Astrocyte (in vitro differentiated cells and primary cell): ENCODE measurements around the gene VIPR2. TPM values are rescaled to one million over a fixed set of nuclear protein-coding genes. Genes with fewer than 3 reads are reported as not detected.

Source experiments
- DNase-seq: peaks from one replicate; pipeline ENCODE4 v3.0.0-alpha.2; 2010; ENCODE audit warnings: low read depth
- FAIRE-seq: peaks from 2 replicates; lab custom pipeline; 2011; peaks lifted over from hg19 to GRCh38; lab: Jason Lieb, UNC
- H2AFZ ChIP-seq: 2 replicates; pipeline ENCODE4 v1.6.0; 2012; ENCODE audit warnings: low read depth, low read length, inconsistent platforms
- H3K27ac ChIP-seq: 2 replicates; pipeline ENCODE4 v1.5.1; 2011; ENCODE audit warnings: low read depth, low read length, inconsistent platforms
- H3K27me3 ChIP-seq: 2 replicates; pipeline ENCODE4 v1.6.0; 2011; ENCODE audit warnings: low read length, inconsistent platforms; ENCODE audit not compliant: insufficient read depth
- H3K36me3 ChIP-seq: 2 replicates; pipeline ENCODE4 v1.5.1; 2011; ENCODE audit warnings: low read length, inconsistent platforms; ENCODE audit not compliant: insufficient read depth
- H3K4me1 ChIP-seq: 2 replicates; pipeline ENCODE4 v1.5.1; 2011; ENCODE audit warnings: low read length, inconsistent platforms; ENCODE audit not compliant: insufficient read depth
- H3K4me2 ChIP-seq: 2 replicates; pipeline ENCODE4 v1.6.0; 2012; ENCODE audit warnings: low read length, inconsistent platforms
- H3K4me3 ChIP-seq: 2 replicates; pipeline ENCODE4 v1.5.1; 2011; ENCODE audit warnings: low read depth, mild to moderate bottlenecking, low read length, inconsistent platforms; ENCODE audit not compliant: insufficient read depth
- H3K79me2 ChIP-seq: 2 replicates; pipeline ENCODE4 v1.6.0; 2012; ENCODE audit warnings: mild to moderate bottlenecking, low read length, inconsistent platforms; ENCODE audit not compliant: insufficient read depth
- H3K9ac ChIP-seq: 2 replicates; pipeline ENCODE4 v1.6.0; 2012; ENCODE audit warnings: mild to moderate bottlenecking, low read length, inconsistent platforms
- H3K9me3 ChIP-seq: 2 replicates; pipeline ENCODE4 v1.5.1; 2012; ENCODE audit warnings: low read depth, mild to moderate bottlenecking, low read length, inconsistent platforms; ENCODE audit not compliant: insufficient read depth
- H4K20me1 ChIP-seq: 2 replicates; pipeline ENCODE4 v1.6.0; 2012; ENCODE audit warnings: low read length, inconsistent platforms; ENCODE audit not compliant: insufficient read depth
- H3K27ac Mint-ChIP-seq: one replicate; pipeline ENCODE4 v1.8.0; 2021; ENCODE audit warnings: mild to moderate bottlenecking, mixed read lengths; ENCODE audit not compliant: unreplicated experiment
- H3K27me3 Mint-ChIP-seq: one replicate; pipeline ENCODE4 v1.8.0; 2021; ENCODE audit warnings: low read depth, mixed read lengths; ENCODE audit not compliant: unreplicated experiment
- H3K36me3 Mint-ChIP-seq: one replicate; pipeline ENCODE4 v1.8.0; 2021; ENCODE audit warnings: low read depth, mixed read lengths; ENCODE audit not compliant: unreplicated experiment
- H3K4me1 Mint-ChIP-seq: one replicate; pipeline ENCODE4 v1.8.0; 2021; ENCODE audit warnings: low read depth, mixed read lengths; ENCODE audit not compliant: unreplicated experiment
- H3K4me3 Mint-ChIP-seq: one replicate; pipeline ENCODE4 v1.8.0; 2021; ENCODE audit warnings: mild to moderate bottlenecking, moderate library complexity, mixed read lengths; ENCODE audit not compliant: unreplicated experiment
- H3K9me3 Mint-ChIP-seq: one replicate; pipeline ENCODE4 v1.8.0; 2021; ENCODE audit warnings: mild to moderate bottlenecking, mixed read lengths; ENCODE audit not compliant: unreplicated experiment
- EZH2 ChIP-seq: IDR thresholded peaks from 2 replicates; pipeline ENCODE4 v1.6.1; 2012; ENCODE audit warnings: mild to moderate bottlenecking, low read length, inconsistent platforms; ENCODE audit not compliant: insufficient read depth
- total RNA-seq: library from RNA; stranded (reverse); gene quantifications from 2 replicates; pipeline ENCODE4 v1.2.1, GENCODE V29; 2021
- TF ChIP-seq, protein P1 (sequence below): IDR thresholded peaks from 2 replicates; pipeline ENCODE4 v1.5.1; 2011; ENCODE audit warnings: low read depth, mild to moderate bottlenecking, inconsistent platforms, low read length, moderate library complexity; ENCODE audit not compliant: insufficient read depth

Gene VIPR2
- total RNA-seq, 1 donor from 2014 or later = 0.68 TPM

DNA sequence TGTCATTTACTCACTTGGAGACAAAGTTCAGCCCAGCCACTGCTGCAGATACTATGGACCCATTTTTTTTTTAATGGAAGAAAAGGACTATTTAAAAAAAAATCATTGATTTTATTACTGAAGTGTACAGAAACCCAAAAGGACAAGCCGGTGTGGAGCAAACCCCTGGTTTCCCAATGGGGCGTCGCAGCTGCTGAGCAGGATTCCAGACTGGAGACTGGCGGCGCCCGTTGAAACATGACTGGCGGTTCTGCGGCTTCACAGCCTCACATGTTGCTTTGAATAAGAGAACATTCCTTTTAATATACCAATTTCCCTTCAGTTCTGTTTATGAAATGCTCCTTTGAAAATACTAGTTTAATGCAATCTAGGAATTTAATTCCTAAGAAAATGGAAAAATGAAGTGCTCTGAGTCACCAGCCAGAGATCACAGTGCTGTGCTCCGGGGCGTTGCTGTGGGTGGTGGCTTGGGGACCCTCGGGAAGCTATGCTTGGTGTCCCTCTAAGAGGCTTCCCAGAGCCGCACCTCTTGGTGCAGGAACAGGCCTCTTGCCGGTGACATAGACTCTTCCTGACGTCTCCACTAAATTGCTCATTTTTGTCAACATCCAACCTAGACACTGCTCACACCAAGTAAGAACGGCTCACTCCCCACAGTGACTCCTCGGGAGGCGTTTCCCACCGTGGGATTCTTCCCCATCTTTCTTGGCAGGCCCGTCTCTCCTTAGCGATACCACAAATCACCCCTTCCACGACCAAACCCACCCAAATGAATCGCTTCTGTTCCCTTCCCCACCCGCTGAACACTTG, 12.0 kb upstream of the VIPR2 start:
- Histone ChIP-seq H3K4me2 (no peak overlapping the region), H3K36me3 (no peaks in the 10 kb centered on the region), H3K9ac (no peak overlapping the region), H3K27me3 (no peaks in the 10 kb centered on the region), H3K9me3 (peaks cover 3% of the 10 kb centered on the region), H3K27ac (no peak overlapping the region), H3K79me2 (no peaks in the 10 kb centered on the region), H4K20me1 (no peaks in the 10 kb centered on the region), H2AFZ (no peak overlapping the region), H3K4me3 (no peak overlapping the region), H3K4me1 (no peaks in the 10 kb centered on the region)
- no peaks in the 10 kb centered on the region for H3K36me3 Mint-ChIP-seq
- TF ChIP-seq, protein P1, sequence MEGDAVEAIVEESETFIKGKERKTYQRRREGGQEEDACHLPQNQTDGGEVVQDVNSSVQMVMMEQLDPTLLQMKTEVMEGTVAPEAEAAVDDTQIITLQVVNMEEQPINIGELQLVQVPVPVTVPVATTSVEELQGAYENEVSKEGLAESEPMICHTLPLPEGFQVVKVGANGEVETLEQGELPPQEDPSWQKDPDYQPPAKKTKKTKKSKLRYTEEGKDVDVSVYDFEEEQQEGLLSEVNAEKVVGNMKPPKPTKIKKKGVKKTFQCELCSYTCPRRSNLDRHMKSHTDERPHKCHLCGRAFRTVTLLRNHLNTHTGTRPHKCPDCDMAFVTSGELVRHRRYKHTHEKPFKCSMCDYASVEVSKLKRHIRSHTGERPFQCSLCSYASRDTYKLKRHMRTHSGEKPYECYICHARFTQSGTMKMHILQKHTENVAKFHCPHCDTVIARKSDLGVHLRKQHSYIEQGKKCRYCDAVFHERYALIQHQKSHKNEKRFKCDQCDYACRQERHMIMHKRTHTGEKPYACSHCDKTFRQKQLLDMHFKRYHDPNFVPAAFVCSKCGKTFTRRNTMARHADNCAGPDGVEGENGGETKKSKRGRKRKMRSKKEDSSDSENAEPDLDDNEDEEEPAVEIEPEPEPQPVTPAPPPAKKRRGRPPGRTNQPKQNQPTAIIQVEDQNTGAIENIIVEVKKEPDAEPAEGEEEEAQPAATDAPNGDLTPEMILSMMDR = no peak
- no peak for TF ChIP-seq EZH2
- FAIRE-seq (no peak), DNase-seq (no peak)
- H3K27me3 Mint-ChIP-seq = peaks cover 31% of the 10 kb centered on the region
- H3K27ac Mint-ChIP-seq = no peak overlapping the region
- peaks cover 4% of the 10 kb centered on the region for H3K9me3 Mint-ChIP-seq
- H3K4me1 Mint-ChIP-seq = no peaks in the 10 kb centered on the region
- H3K4me3 Mint-ChIP-seq = no peak overlapping the region

DNA sequence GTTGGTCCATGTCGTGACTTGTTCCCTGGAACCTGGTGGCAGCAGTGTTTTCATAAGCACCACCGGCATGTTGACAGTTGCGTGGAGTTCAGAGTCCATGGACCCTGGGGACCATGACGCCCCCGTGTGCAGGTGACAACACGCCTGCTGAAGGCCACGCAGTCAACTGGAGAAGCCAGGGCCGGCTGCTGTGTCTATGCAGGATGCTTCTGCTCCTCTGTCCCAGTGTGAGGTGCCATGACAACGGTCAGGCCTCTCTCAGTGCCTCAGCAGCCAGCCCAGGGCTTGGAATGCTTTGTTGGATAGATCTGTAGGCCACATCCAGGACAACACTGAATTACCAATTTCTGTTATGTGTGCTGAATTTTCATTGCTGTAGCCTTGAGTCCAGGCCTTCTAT, 10.7 kb upstream of the VIPR2 start:
- Mint-ChIP-seq H3K27me3 (peaks cover 34% of the 10 kb centered on the region), H3K4me3 (no peak overlapping the region), H3K9me3 (peaks cover 4% of the 10 kb centered on the region), H3K36me3 (no peaks in the 10 kb centered on the region), H3K4me1 (no peaks in the 10 kb centered on the region), H3K27ac (no peak overlapping the region)
- no peak overlapping the region for H3K4me3 ChIP-seq
- H3K79me2 ChIP-seq = no peaks in the 10 kb centered on the region
- no peak overlapping the region for H3K4me2 ChIP-seq
- H3K4me1 ChIP-seq = no peaks in the 10 kb centered on the region
- H4K20me1 ChIP-seq = no peaks in the 10 kb centered on the region
- peaks cover 3% of the 10 kb centered on the region for H3K9me3 ChIP-seq
- TF ChIP-seq, protein P1 = no peak
- TF ChIP-seq EZH2 = no peak
- H3K36me3 ChIP-seq = no peaks in the 10 kb centered on the region
- H3K27ac ChIP-seq = no peak overlapping the region
- no peak overlapping the region for H2AFZ ChIP-seq
- H3K27me3 ChIP-seq = no peaks in the 10 kb centered on the region
- H3K9ac ChIP-seq = no peak overlapping the region
- FAIRE-seq = no peak
- no peak for DNase-seq

DNA sequence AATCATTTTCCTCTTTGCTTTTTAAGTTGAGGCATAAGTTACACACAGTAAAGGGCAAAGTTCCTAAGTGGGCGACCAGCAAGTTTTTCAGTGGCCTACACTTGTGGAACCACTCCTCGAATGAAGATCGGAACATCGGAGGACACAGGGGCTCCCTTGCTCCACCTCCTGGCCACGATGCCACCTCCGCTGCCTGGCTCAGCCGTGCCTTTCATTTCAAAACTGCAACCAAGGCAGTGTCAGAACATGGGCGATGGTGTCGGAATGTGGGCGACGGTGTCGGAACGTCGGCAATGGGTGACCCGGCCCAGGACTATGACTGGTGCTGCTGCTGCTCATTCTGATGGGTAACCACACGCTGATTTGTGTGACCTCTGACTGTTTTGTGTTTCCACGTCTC, 9.6 kb upstream of the VIPR2 start:
- Histone ChIP-seq H3K9me3 (peaks cover 3% of the 10 kb centered on the region), H3K4me1 (no peaks in the 10 kb centered on the region), H2AFZ (no peak overlapping the region), H3K79me2 (no peaks in the 10 kb centered on the region), H3K4me2 (no peak overlapping the region), H3K9ac (no peak overlapping the region), H3K27ac (no peak overlapping the region), H3K36me3 (no peaks in the 10 kb centered on the region), H3K27me3 (no peaks in the 10 kb centered on the region), H3K4me3 (no peak overlapping the region), H4K20me1 (no peaks in the 10 kb centered on the region)
- H3K27me3 Mint-ChIP-seq = peaks cover 34% of the 10 kb centered on the region
- H3K9me3 Mint-ChIP-seq = peaks cover 3% of the 10 kb centered on the region
- no peak overlapping the region for H3K4me3 Mint-ChIP-seq
- TF ChIP-seq, protein P1 = no peak
- no peak for TF ChIP-seq EZH2
- FAIRE-seq (no peak), DNase-seq (no peak)
- H3K4me1 Mint-ChIP-seq = no peaks in the 10 kb centered on the region
- H3K36me3 Mint-ChIP-seq = no peaks in the 10 kb centered on the region
- no peak overlapping the region for H3K27ac Mint-ChIP-seq
